ENCODE measurements around the gene SP7.
"Not testable (repeated sequence)": the region's sequence is repeated elsewhere in the genome, so short reads cannot be mapped to it uniquely, and the experiment has no call there.

Gene SP7

GRCh38 chr12:53346491-53346890 is 10.3 kb upstream of the SP7 start:
- no peak for DNase-seq (ENCODE audit: low read depth)

GRCh38 chr12:53345486-53346188 is 9.5 kb upstream of the SP7 start:
- no peak for DNase-seq (ENCODE audit: low read depth)

DNA sequence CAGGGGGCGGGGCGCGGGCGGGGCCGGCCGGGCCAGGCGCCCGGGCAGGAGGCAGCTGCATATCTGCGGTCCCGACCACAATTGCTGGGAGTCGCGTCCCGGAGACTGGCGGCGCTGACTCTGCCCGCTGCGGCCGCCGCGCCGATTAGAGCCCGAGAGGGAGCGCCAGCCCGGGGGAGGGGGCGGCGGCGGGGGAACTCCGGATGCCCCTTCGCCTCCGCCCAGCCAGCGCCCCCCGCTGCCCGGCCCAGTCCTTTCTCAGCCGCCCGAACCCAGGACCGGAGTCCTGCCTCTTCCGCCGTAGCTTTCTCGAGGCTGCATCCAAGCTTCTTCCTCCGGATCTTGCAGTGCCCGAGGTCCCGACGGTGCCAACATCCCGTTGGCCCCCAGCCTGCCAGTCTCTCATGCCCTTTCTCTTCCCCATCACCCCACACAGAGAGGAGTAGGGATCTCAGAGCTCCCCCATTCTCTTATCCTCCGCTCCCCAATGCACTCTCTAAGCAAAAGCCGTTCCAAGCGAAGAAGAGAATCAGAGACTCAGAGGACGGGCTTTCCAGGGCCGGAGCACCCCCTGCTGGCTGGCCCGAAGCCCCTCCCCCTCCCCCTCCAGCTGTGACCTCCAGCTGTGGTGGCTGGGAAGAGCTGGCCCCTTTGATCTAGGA is 8.8 kb upstream of the SP7 start:
- peak; percentile 69 for DNase-seq (ENCODE audit: low read depth)

- DNase-seq (ENCODE audit: low read depth), result no peak
Observed at GRCh38 chr12:53344487-53344823, 8.3 kb upstream of the SP7 start.

DNA sequence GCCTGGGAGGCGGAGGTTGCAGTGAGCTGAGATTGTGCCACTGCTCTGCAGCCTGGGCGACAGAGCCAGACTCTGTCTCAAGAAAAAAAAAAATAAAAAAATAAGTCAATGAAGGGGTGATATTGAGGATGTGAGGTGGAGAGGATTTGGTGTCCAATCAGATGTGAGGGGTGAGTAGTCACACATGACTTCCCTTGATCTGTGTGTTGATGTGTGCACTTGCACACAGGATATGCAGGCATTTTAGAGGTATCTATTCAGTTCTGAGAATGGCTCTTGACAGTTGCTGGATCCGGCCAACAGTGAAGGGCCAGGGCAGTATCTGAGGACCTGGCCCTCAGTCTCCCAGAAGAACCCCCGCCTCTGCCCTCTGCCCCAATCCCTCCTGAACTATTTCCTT is 7.8 kb upstream of the SP7 start:
- no peak for DNase-seq (ENCODE audit: low read depth)

GRCh38 chr12:53343449-53343848 is 7.3 kb upstream of the SP7 start:
- DNase-seq (ENCODE audit: low read depth), result no peak

- no peak for DNase-seq (ENCODE audit: low read depth)
Observed at GRCh38 chr12:53340398-53340797, 4.2 kb upstream of the SP7 start.

- no peak for DNase-seq (ENCODE audit: low read depth)
Observed at GRCh38 chr12:53338916-53339315, 2.8 kb upstream of the SP7 start.

- no peak for DNase-seq (ENCODE audit: low read depth)
Observed at GRCh38 chr12:53338017-53338416, 1.9 kb upstream of the SP7 start.

DNA sequence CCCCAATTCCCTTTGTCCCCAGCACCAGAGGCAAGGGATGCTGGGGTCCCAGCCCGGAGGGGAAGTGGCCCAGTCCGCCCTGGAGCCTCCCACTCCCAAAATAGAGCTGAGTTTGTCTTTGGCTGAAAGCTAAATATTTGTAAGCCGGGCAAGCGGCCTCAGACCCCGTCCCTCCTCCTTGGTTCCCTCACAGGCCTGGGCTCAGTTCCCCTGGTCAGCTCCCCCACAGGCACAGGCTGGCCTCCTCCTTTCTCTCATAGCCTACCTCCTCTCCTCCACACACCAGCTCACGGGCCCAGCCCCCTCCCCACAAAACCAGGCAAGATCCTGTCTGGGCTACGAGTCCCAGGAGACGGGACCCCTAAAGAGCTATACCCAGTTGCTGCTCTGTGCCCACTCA is 1.3 kb downstream of the SP7 start:
- DNase-seq (ENCODE audit: low read depth), result no peak

DNA sequence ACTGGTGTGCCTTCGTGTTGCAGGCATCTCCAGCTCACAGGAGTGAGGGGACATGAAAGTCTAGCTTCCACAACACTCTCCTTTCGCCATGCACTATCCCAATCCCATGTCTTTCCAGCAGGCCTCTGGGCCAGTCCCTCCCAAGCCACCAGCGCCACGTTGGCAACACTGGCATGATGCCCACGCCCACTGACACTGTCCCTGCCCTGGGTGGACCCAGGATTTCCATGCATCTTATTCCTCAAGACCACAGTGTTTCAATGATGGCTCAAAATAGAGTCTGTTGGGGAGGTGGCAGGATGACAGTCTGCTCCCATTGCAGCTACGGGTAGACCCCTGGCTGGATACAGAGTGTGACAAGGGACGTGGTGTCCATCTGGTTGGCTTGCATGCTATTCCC is 2.3 kb downstream of the SP7 start:
- DNase-seq (ENCODE audit: low read depth), result no peak

GRCh38 chr12:53333289-53333688 is 2.9 kb downstream of the SP7 start:
- no peak for DNase-seq (ENCODE audit: low read depth)

GRCh38 chr12:53332744-53333143 is 3.4 kb downstream of the SP7 start:
- no peak for DNase-seq (ENCODE audit: low read depth)

- not testable (repeated sequence) for DNase-seq (ENCODE audit: low read depth)
Observed at GRCh38 chr12:53332339-53332738, 3.8 kb downstream of the SP7 start.

- no peak for DNase-seq (ENCODE audit: low read depth)
Observed at GRCh38 chr12:53330671-53331070, 5.5 kb downstream of the SP7 start.

- no peak for DNase-seq (ENCODE audit: low read depth)
Observed at GRCh38 chr12:53328043-53328435, 8.1 kb downstream of the SP7 start.

DNA sequence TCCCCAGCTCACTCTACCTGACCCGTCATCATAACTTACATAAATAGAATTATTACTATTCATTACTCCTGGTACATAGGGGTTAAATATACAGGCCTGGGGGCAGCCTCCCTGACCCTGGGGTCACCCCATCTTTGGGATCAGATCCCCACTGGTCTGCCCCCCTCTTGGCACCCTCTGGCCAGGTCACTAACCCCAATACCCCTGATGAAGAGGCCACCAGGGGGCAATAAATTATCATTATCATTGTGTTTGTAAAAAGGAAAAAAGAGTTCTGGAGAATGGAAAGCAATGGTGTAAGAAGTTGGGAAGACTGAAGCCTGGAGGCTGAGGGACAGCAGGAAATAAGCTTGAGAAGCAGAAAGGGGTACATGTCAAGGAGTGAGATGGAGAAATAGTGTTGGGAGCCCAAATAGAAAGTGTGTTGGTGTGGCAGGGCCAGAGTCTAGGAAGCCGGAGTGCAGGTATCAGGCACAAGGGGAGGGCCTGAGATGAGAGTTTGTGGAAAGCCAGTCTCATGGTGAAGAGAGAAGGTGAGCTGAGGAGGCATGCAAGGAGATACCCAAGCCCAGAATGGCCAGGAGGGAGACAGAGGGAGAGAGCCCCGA is 8.6 kb downstream of the SP7 start:
- no peak for DNase-seq (ENCODE audit: low read depth)

GRCh38 chr12:53326460-53327185 is 9.5 kb downstream of the SP7 start:
- DNase-seq (ENCODE audit: low read depth), result no peak

GRCh38 chr12:53325511-53326061 is 10.6 kb downstream of the SP7 start:
- no peak for DNase-seq (ENCODE audit: low read depth)

DNA sequence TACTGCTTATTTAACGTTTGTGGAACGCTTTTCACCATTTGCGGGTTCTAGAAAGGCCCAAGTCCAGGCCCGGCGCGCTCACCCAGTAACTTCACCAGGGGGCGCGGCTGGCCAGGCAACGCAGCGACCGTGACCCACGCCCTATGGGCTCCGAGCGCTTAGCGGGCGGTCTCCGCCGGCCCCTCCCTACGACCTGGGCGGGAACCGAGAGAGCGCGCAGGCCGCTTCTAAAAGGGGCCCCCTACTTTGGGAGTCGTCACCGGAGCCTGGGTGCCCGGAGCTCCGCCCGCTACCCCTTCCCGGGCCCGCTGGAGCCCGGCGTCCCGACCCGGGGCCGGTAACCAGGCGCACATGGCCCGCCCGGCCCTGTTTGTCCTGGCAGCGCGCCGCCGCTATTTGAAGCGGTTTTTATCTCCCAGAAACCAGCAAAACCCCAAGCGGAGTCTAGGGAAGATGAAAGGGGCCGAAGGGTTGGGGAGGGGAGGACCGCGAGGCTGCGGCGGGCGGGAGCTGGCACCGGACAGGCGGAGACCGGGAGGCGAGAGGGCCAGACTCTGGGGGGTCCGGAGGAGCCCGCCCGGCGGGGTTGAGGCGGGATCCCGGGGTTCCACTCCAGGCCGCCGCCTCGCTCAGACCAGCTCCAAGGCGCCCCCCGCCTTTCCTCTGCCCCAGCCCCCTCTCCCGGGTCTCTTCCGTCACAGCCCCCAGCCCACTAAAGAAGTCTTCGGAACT is 11.2 kb downstream of the SP7 start:
- DNase-seq (ENCODE audit: low read depth), result peak; percentile 69

DNA sequence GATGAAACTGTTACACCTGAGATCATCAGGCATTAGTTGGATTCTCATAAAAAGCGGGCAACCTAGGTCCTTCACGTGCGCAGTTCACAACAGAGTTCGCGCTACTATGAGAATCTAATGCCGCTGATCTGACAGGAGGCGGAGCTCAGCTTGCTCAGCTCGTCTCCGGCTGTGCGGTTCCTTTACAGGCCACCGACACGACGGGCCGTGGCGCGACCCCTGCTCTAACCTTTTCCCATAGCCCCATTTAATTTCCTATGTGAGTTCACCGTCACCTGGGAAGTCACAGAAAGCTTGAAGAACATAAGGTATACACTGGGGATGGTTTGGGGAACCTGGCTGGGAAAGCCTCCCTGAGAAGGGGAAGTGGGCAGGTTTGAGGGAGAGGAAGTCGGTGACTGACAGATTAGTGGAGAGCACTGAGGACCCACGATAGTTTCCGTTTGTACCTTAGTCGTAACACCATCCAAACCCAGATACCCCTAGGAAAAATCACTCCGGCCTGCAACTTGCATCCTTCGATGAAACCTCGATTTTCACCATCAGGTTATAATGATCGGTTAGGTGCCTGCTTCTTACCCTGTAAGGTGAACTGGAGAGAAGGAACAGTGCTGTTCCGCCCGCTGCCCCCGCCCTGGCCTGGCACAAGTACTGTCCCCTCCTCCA is 11.9 kb downstream of the SP7 start:
- peak; percentile 37 for DNase-seq (ENCODE audit: low read depth)

Data from CMK (cell line).